K562 (cell line): ENCODE measurements around the gene PRKAG2.

Source experiments
- ARID2 ChIP-seq: fragments of 450-650 bp; IDR thresholded peaks from 2 replicates; pipeline ENCODE4 v1.6.1; 2017; ENCODE audit warnings: antibody characterized with exemption, mild to moderate bottlenecking
- CBX5 ChIP-seq: IDR thresholded peaks from 2 replicates; pipeline ENCODE4 v1.6.1; 2014; ENCODE audit warnings: low read depth, borderline replicate concordance
- CHD4 ChIP-seq: fragments of 200-600 bp; sonication (generic); IDR thresholded peaks from 3 replicates; pipeline ENCODE4 v1.6.1; 2012; ENCODE audit warnings: low read depth, mild to moderate bottlenecking, mixed read lengths, low read length, inconsistent platforms; ENCODE audit not compliant: insufficient read depth, insufficient replicate concordance, poor library complexity, severe bottlenecking
- CTCF ChIP-seq, 3 experiments: IDR thresholded peaks in 2 of 3; conservative IDR thresholded peaks in 1 of 3; 2 replicates each; pipeline ENCODE4 v1.5.1; 2011 to 2012; ENCODE audit warnings: low read length in 3 of 3, mild to moderate bottlenecking in 3 of 3, control low read depth in 2 of 3, improper control_type of control experiment in 1 of 3, inconsistent platforms in 1 of 3, low read depth in 1 of 3, mixed read lengths in 1 of 3, moderate library complexity in 1 of 3; ENCODE audit not compliant: insufficient read depth in 2 of 3
- MAX ChIP-seq: sonication (generic); formaldehyde crosslinking; IDR thresholded peaks from 2 replicates; pipeline ENCODE4 v1.9.0; 2022; ENCODE audit warnings: mild to moderate bottlenecking, missing genetic modification reagents
- POLR2AphosphoS2 ChIP-seq: IDR thresholded peaks from 2 replicates; pipeline ENCODE4 v1.6.1; 2012; ENCODE audit warnings: low read length, improper control_type of control experiment
- RAD51 ChIP-seq: fragments of 450-650 bp; IDR thresholded peaks from 2 replicates; pipeline ENCODE4 v1.7.1; 2016; ENCODE audit warnings: low read depth, mild to moderate bottlenecking, borderline replicate concordance
- RFX1 ChIP-seq: fragments of 450-650 bp; IDR thresholded peaks from 2 replicates; pipeline ENCODE4 v1.6.1; 2016; ENCODE audit warnings: mild to moderate bottlenecking, moderate library complexity
- RFX5 ChIP-seq: IDR thresholded peaks from 2 replicates; pipeline ENCODE4 v1.6.1; 2011; ENCODE audit warnings: low read depth, mild to moderate bottlenecking, improper control_type of control experiment, low read length
- SREBF2 ChIP-seq: sonication (generic); formaldehyde crosslinking; IDR thresholded peaks from 2 replicates; pipeline ENCODE4 v1.4.0; 2020; ENCODE audit warnings: mild to moderate bottlenecking, missing genetic modification reagents
- TARDBP ChIP-seq: fragments of 450-650 bp; IDR thresholded peaks from 2 replicates; pipeline ENCODE4 v1.6.1; 2016
- UBTF ChIP-seq, 2 experiments: IDR thresholded peaks; 2 replicates each; pipeline ENCODE4 v1.6.1; 2012; ENCODE audit warnings: improper control_type of control experiment in 2 of 2, low read depth in 2 of 2, low read length in 2 of 2, borderline replicate concordance in 1 of 2
- ZNF707 ChIP-seq: fragments of 250-450 bp; sonication (Bioruptor Pico); conservative IDR thresholded peaks from 2 replicates; pipeline ENCODE4 v1.8.0; 2022; ENCODE audit warnings: inconsistent platforms, mild to moderate bottlenecking, moderate library complexity

- TF ChIP-seq CTCF (IDR thresholded peaks at IDR 0.05 in 2 of 3, conservative IDR thresholded peaks at IDR 0.05 in 1 of 3; ENCODE audit: insufficient read depth in 2 of 3, low read depth in 1 of 3, low read length in 3 of 3) (no peak), POLR2AphosphoS2 (no peak), RAD51 (no peak), CHD4 (no peak), RFX1 (no peak), SREBF2 (no peak), CBX5 (no peak), TARDBP (no peak), ARID2 (no peak), ZNF707 (CRISPR knock-in tag) (no peak), RFX5 (no peak), MAX (no peak), UBTF (IDR thresholded peaks at IDR 0.05; ENCODE audit: borderline replicate concordance in 1 of 2, low read depth in 2 of 2, low read length in 2 of 2) (no peak)
Observed at GRCh38 chr7:151623766-151624165, 253.1 kb downstream of the PRKAG2 start.
